ENCODE results near the gene KMO.

GRCh38 chr1:241560849-241561187, 28.6 kb downstream of the KMO start:
- TF ChIP-seq CTCF (IDR thresholded peaks at IDR 0.05): no peak
- TF ChIP-seq POLR2A (IDR thresholded peaks at IDR 0.05): no peak

All from adrenal gland (tissue), 5 donors.